Posterior vena cava (tissue), 2 donors: ENCODE results near the gene CXCL16. TPM values are rescaled to one million over a fixed set of nuclear protein-coding genes. Genes with fewer than 3 reads are reported as not detected.
A peak's percentile ranks its signal among the peaks of the same experiment; 100 is the strongest.
"Not testable (repeated sequence)": the region's sequence is repeated elsewhere in the genome, so short reads cannot be mapped to it uniquely, and the experiment has no call there.

Experiments used
- DNase-seq: peaks from one replicate; pipeline ENCODE4 v3.0.0-alpha.2; 2020; ENCODE audit warnings: low spot score
- intact Hi-C, 2 donors: fragments of 100-400 bp; cut with DNase I; formaldehyde crosslinking; loops; one replicate each; pipeline versions ENCODE4 v1.14.1 to v1.14.2; 2022 to 2023
- total RNA-seq, 2 donors: library from RNA; stranded (reverse); fragmentation: NEBNext Ultra II Directional; extraction: Animal tissue kit (Norgen Biotek cat#: 25700); gene quantifications; one replicate each; pipeline ENCODE4 v1.2.1, GENCODE V29; 2021
- donor health status: DM: yes; HTN: yes; CAD: no.
- donor health status: DM: yes; HTN: yes; CAD: no.

Gene CXCL16
- total RNA-seq, 2 donors from 2014 or later, result 14.8 to 20.4 TPM

- intact Hi-C loops, result loop anchor here in 1 of 2 donors (2.0 kb wide), 1 partner anchor 161 kb away; no protein-coding TSS in a partner anchor
- DNase-seq, result no peak
Observed at GRCh38 chr17:4728124-4728523, 11.6 kb downstream of the CXCL16 start.

- no peak for DNase-seq
- intact Hi-C loops, result no loop called here
Observed at GRCh38 chr17:4725646-4726310, 13.9 kb downstream of the CXCL16 start.

GRCh38 chr17:4724650-4725049 lies 15.1 kb downstream of the CXCL16 start:
- intact Hi-C loops, result no loop called here
- DNase-seq, result no peak

GRCh38 chr17:4722678-4723240 lies 17.0 kb downstream of the CXCL16 start:
- no peak for DNase-seq
- intact Hi-C loops, result no loop called here

- intact Hi-C loops, result no loop called here
- DNase-seq, result no peak
Observed at GRCh38 chr17:4721203-4722135, 18.3 kb downstream of the CXCL16 start.

GRCh38 chr17:4720787-4721186 lies 18.9 kb downstream of the CXCL16 start:
- DNase-seq, result no peak
- intact Hi-C loops, result no loop called here

- intact Hi-C loops, result no loop called here
- no peak for DNase-seq
Observed at GRCh38 chr17:4719684-4720221, 20.0 kb downstream of the CXCL16 start.

- intact Hi-C loops, result no loop called here
- DNase-seq, result no peak
Observed at GRCh38 chr17:4719146-4719545, 20.6 kb downstream of the CXCL16 start.

GRCh38 chr17:4718276-4718675 lies 21.5 kb downstream of the CXCL16 start:
- intact Hi-C loops, result no loop called here
- no peak for DNase-seq

- no peak for DNase-seq
- intact Hi-C loops, result no loop called here
Observed at GRCh38 chr17:4717791-4718190, 21.9 kb downstream of the CXCL16 start.

- intact Hi-C loops, result no loop called here
- no peak for DNase-seq
Observed at GRCh38 chr17:4716081-4716480, 23.6 kb downstream of the CXCL16 start.

GRCh38 chr17:4715063-4715744 lies 24.5 kb downstream of the CXCL16 start:
- no peak for DNase-seq
- intact Hi-C loops, result no loop called here

- DNase-seq, intact Hi-C loops: not testable (repeated sequence)
Observed at GRCh38 chr17:4714340-4715062, 25.2 kb downstream of the CXCL16 start.

GRCh38 chr17:4712526-4712925 lies 27.2 kb downstream of the CXCL16 start:
- intact Hi-C loops, result no loop called here
- DNase-seq, result no peak

GRCh38 chr17:4711661-4712181 lies 28.0 kb downstream of the CXCL16 start:
- intact Hi-C loops, result no loop called here

GRCh38 chr17:4710693-4711634 lies 28.8 kb downstream of the CXCL16 start:
- intact Hi-C loops, result no loop called here
- peak; percentile 82 for DNase-seq

More at GRCh38 chr17:4711661-4712181, 28.0 kb downstream of the CXCL16 start:
- peak; percentile 82 for DNase-seq
